Right lobe of liver (tissue), 6 donors: ENCODE results near the gene KLHL17. TPM values are rescaled to one million over a fixed set of nuclear protein-coding genes. Genes with fewer than 3 reads are reported as not detected.

ENCODE experiments used
- ATAC-seq, 4 donors: fragments of 200-7000 bp; cut with Tn5 transposase; one replicate each; pipeline ENCODE4 v1.9.1; 2020; ENCODE audit warnings: mild to moderate bottlenecking in 4 of 4, moderate library complexity in 4 of 4
- DNase-seq, 3 donors: peaks; one replicate each; pipeline ENCODE4 v3.0.0-alpha.2; 2020
- H3K27ac ChIP-seq, 3 donors: fragments of 200-600 bp; one replicate each; pipeline ENCODE4 v1.8.0; 2022
- H3K27me3 ChIP-seq, 2 donors: fragments of 200-600 bp; one replicate each; pipeline ENCODE4 v1.8.0; 2022
- H3K36me3 ChIP-seq, 4 donors: fragments of 200-600 bp; sonication (generic) in 1 of 4; one replicate each; pipeline versions ENCODE4 v1.5.1 to v1.8.0; 2017 to 2022; ENCODE audit warnings: control low read depth in 1 of 4
- H3K4me1 ChIP-seq, 4 donors: fragments of 200-600 bp; sonication (generic) in 1 of 4; one replicate each; pipeline versions ENCODE4 v1.5.1 to v1.8.0; 2017 to 2022; ENCODE audit warnings: control low read depth in 1 of 4
- H3K4me3 ChIP-seq, 3 donors: fragments of 200-600 bp; one replicate each; pipeline ENCODE4 v1.8.0; 2022
- H3K9me3 ChIP-seq, 4 donors: fragments of 200-600 bp; sonication (generic) in 1 of 4; one replicate each; pipeline versions ENCODE4 v1.5.1 to v1.8.0; 2017 to 2022; ENCODE audit warnings: control low read depth in 1 of 4
- CTCF ChIP-seq, 4 donors: fragments of 200-600 bp in 3 of 4; fragments of 450-650 bp in 1 of 4; IDR thresholded peaks; one replicate each; pipeline versions ENCODE4 v1.5.1 to v1.8.0; 2016 to 2022; ENCODE audit warnings: antibody characterized with exemption in 4 of 4, mild to moderate bottlenecking in 2 of 4
- POLR2A ChIP-seq: fragments of 450-650 bp; IDR thresholded peaks from one replicate; pipeline ENCODE4 v1.6.1; 2017; ENCODE audit warnings: antibody characterized with exemption, mild to moderate bottlenecking
- WGBS: methylation state at CpG from one replicate; pipeline ENCODE4 v1.1.6; 2018; ENCODE audit warnings: low coverage, low lambda C conversion rate; ENCODE audit not compliant: insufficient coverage; ENCODE audit errors: missing lambda C conversion rate; 5-methylcytosine and 5-hydroxymethylcytosine counted together
- intact Hi-C, 2 donors: fragments of 100-400 bp; cut with DNase I; formaldehyde crosslinking; loops; one replicate each; pipeline versions ENCODE4 v1.11.2 to v1.14.1; 2022
- total RNA-seq, 6 experiments: library from RNA; depleted of rRNA in 2 of 6; stranded (reverse); fragments of >200 nt in 2 of 6; fragmentation: NEBNext Ultra II Directional in 3 of 6; extraction: Animal tissue kit (Norgen Biotek cat#: 25700) in 3 of 6; gene quantifications; one replicate each; pipeline versions ENCODE4 v1.1.0 to v1.2.4, GENCODE V29; 2016 to 2023
- donor health status: DM: no; HTN: yes; CAD: no.
- donor health status: DM: no; HTN: no; CAD: no.
- donor health status: DM: no; HTN: no; CAD: no.
- donor health status: DM: no; HTN: yes; CAD: no.
- donor health status: DM: no; HTN: yes; CAD: no.

Gene KLHL17
- total RNA-seq, 6 experiments from 2014 or later: 1.9 to 6.7 (median 4.3) TPM

DNA sequence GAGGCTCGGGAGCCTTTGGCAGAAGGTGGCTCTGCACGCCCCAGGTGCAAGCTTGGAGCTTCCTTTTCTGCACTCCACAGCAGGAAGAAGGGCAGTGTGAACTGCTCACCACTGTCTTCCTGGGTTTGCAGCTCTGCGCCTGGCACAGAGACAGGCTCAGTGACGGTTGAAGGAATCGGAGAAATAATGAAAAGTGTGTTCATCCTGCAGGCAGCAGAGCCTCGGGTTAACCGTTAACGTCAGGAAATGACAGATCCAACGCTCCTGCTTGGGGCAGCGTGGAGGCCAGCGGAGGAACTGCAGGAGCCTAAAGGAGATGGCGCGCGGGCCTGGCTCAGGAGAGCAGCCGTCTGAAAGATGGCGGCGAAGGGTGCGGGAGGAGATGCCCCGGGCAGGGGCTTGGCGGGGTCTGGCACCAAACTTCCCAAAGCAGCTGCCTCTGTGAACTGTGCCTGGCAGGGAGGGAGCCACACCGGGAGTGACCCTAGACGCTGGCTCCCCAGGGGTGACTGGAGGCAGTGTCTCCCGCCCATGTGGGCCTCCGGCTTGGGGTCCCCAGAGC, 47.6 kb upstream of the KLHL17 start:
- H3K27me3 ChIP-seq: no peaks in the 10 kb centered on the region
- intact Hi-C loops: no loop called here

GRCh38 chr1:913491-914130, 46.8 kb upstream of the KLHL17 start:
- no peak for TF ChIP-seq CTCF (IDR thresholded peaks at IDR 0.05)
- TF ChIP-seq POLR2A: no peak
- intact Hi-C loops: no loop called here
- Histone ChIP-seq H3K27me3 (no peaks in the 10 kb centered on the region), H3K4me3 (no peak overlapping the region), H3K27ac (no peak overlapping the region), H3K4me1 (peaks cover 0 to 11% (median 0%) of the 10 kb centered on the region in 4 donors), H3K36me3 (no peaks in the 10 kb centered on the region), H3K9me3 (no peaks in the 10 kb centered on the region)
- ATAC-seq (peak in 1 of 4 donors; percentile 6), DNase-seq (peak in 2 of 3 donors; percentile 16 to 39)
- WGBS: 73% methylated on average over 3 of the region's 16 CpGs

More for the DNA sequence above, 47.6 kb upstream of the KLHL17 start:
- ATAC-seq (peak; percentile 5 to 51 (median 36)), DNase-seq (peak; percentile 23 to 56 (median 43))
- no peak overlapping the region for H3K4me3 ChIP-seq
- no peaks in the 10 kb centered on the region for H3K9me3 ChIP-seq
- 19% methylated on average over 10 of the region's 24 CpGs for WGBS
- peaks cover 0 to 11% (median 0%) of the 10 kb centered on the region in 4 donors for H3K4me1 ChIP-seq
- no peak for TF ChIP-seq CTCF (IDR thresholded peaks at IDR 0.05)
- no peak for TF ChIP-seq POLR2A
- no peak overlapping the region for H3K27ac ChIP-seq
- H3K36me3 ChIP-seq: no peaks in the 10 kb centered on the region

GRCh38 chr1:914131-914890, 46.1 kb upstream of the KLHL17 start:
- Histone ChIP-seq H3K4me1 (peaks cover 0 to 11% (median 0%) of the 10 kb centered on the region in 4 donors), H3K27me3 (no peaks in the 10 kb centered on the region), H3K9me3 (no peaks in the 10 kb centered on the region), H3K4me3 (no peak overlapping the region), H3K27ac (no peak overlapping the region), H3K36me3 (no peaks in the 10 kb centered on the region)
- TF ChIP-seq CTCF (IDR thresholded peaks at IDR 0.05) (no peak), POLR2A (no peak)
- ATAC-seq (no peak), DNase-seq (peak in 2 of 3 donors; percentile 14 to 35)
- WGBS: 87% methylated on average over 8 of the region's 21 CpGs
- intact Hi-C loops: no loop called here

GRCh38 chr1:914891-915280, 45.5 kb upstream of the KLHL17 start:
- Histone ChIP-seq H3K27me3 (no peaks in the 10 kb centered on the region), H3K36me3 (no peaks in the 10 kb centered on the region), H3K9me3 (no peaks in the 10 kb centered on the region), H3K27ac (no peak overlapping the region), H3K4me3 (no peak overlapping the region), H3K4me1 (peaks cover 0 to 11% (median 0%) of the 10 kb centered on the region in 4 donors)
- no peak for TF ChIP-seq POLR2A
- no peak for TF ChIP-seq CTCF (IDR thresholded peaks at IDR 0.05)
- ATAC-seq: no peak
- DNase-seq: peak in 1 of 3 donors; percentile 21
- 68% methylated on average over 3 of the region's 6 CpGs for WGBS
- intact Hi-C loops: no loop called here
